ENCODE results near the gene PHACTR1.

- TF ChIP-seq CTCF (IDR thresholded peaks at IDR 0.05) (no peak), POLR2A (IDR thresholded peaks at IDR 0.05) (no peak)
Measured at GRCh38 chr6:13014504-13015378, 298.2 kb downstream of the PHACTR1 start.

Data from testis (tissue), 2 donors.